Measurements from ENCODE around the gene MAP1B. TPM values are rescaled to one million over a fixed set of nuclear protein-coding genes. Genes with fewer than 3 reads are reported as not detected.
"Not testable (repeated sequence)": the region's sequence is repeated elsewhere in the genome, so short reads cannot be mapped to it uniquely, and the experiment has no call there.

The MAP1B gene
- total RNA-seq, 1 experiment from 2014 or later = 19.2 TPM

DNA sequence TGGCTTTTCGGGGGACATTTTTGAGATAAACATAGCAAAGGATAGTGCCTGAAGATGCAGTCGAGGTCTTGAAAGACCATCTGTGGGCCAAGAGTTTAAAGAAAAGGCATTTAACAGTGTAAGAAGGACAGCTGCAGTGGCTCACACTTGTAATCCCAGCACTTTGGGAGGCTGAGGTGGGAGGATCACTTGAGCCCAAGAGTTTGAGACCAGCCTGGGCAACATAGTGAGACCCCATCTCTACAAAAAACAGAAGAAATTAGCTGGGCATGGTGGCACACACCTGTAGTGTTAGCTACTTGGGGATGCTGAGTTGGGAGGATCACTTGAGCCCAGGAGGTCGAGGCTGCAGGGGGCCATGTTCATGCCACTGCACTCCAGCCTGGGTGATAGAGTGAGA is 63.9 kb downstream of the MAP1B start:
- not testable (repeated sequence) for DNase-seq; H3K27me3 ChIP-seq; H3K4me1 ChIP-seq; H3K4me3 ChIP-seq; H3K36me3 ChIP-seq; H3K9me3 ChIP-seq (replicated peaks); H3K27ac ChIP-seq

DNA sequence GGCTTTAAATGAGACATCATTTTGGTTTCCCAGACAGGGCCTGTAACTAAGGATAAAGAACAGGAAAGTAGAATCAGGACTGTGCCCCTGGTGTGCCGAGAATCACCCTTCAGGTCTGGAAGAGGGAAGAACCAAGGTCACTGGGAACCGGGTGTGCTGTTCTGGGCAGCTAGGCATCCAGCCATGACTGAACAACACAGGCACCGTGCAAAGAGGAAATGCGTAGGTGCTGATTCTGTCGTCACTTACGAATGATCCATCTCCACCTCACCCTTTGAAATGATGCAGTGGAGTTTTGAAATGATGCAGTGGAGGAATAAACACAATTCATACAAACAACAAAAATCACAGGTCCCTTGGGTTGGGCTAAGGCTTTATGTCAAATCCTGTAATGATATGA is 64.4 kb downstream of the MAP1B start:
- H3K4me3 ChIP-seq = no peak overlapping the region
- H3K27ac ChIP-seq = no peak overlapping the region
- no peaks in the 10 kb centered on the region for H3K9me3 ChIP-seq (replicated peaks)
- no peak for DNase-seq
- H3K4me1 ChIP-seq = peaks cover 3% of the 10 kb centered on the region; the same call in 1 of the 2 replicates
- no peaks in the 10 kb centered on the region; the same call in 1 of the 2 replicates for H3K36me3 ChIP-seq
- H3K27me3 ChIP-seq = no peaks in the 10 kb centered on the region

DNA sequence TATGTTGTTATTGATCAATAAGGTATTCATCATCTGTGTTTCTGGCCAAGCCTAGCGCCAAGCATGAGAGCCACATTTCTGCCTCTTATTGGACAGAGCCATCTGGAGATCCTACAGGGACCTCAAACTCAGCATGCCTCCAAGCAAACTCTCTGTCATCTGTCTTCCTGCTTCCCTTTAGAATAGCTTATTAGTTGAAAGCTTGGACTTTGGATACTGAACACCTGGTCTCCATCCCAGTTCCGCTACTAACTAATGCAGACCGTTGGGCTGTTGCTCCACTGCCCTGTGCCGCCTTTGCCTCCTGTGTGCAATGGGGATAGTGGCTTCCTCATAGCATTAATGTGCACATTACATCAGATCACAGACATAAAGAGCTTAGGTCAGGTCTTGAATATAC is 65.5 kb downstream of the MAP1B start:
- DNase-seq = no peak
- H3K36me3 ChIP-seq = no peaks in the 10 kb centered on the region; the same call in 1 of the 2 replicates
- H3K9me3 ChIP-seq (replicated peaks) = no peaks in the 10 kb centered on the region
- no peaks in the 10 kb centered on the region for H3K4me1 ChIP-seq
- H3K27me3 ChIP-seq = no peaks in the 10 kb centered on the region
- H3K27ac ChIP-seq = no peak overlapping the region
- no peak overlapping the region for H3K4me3 ChIP-seq

DNA sequence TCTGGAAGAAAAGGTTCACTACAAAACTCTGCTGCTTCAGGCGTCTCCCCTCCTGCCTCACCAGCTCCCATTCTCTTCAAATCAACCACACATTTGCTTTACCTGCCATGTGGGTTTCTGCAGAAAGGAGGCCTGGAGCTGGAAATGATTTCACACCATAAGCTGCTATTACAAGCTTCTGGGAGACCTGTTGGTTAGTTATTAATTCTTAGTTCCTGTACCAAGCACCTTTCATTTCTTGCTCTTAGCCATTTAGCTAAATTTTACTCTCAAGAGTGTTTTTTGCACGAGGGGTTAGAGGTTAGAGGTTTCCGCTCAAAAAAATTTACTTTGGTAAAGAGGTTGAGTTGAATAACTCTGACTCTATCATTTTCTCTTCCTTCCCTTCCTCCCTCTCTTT is 70.3 kb downstream of the MAP1B start:
- no peaks in the 10 kb centered on the region for H3K9me3 ChIP-seq (replicated peaks)
- H3K4me3 ChIP-seq = no peak overlapping the region
- H3K36me3 ChIP-seq = no peaks in the 10 kb centered on the region
- H3K27ac ChIP-seq = no peak overlapping the region
- H3K4me1 ChIP-seq = no peaks in the 10 kb centered on the region
- no peak for DNase-seq
- no peaks in the 10 kb centered on the region for H3K27me3 ChIP-seq

DNA sequence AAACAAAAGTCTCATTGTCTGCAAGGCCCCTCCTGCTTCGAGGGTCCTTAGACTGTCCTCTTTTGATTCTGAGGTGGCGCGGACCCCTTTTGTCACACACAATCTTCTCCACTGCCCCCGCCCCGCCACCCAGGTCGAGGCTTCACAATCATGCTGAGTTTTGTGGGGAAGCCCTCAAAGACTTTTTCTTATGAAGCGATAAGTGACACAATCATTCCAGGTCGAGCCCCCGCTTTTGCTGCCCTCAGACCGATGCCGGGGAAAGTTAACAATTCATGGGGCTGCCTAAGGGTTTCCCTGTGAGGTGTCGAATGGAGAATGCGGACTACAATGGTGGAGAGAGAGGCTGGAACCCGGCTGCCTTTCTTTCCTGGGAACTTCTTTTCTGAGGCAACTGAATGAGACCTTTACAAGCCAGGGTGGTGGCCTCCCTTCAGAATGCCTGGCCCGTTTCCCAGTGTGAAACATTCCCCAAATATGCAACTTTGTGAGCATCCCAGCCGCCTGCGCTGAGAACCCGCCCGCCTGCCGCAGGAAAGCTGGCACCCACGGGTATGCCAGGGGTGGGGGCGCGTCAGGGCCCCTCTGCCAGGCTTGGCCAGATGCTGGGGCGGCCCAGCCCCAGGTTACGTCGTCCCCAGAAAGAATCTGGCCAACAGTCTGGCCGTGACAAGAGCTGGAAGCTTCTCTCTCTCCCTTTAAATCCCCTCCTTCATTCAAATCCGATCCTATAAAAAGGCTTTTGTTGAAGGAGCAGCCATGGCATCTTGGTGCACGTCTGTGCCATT is 71.9 kb downstream of the MAP1B start:
- no peaks in the 10 kb centered on the region for H3K36me3 ChIP-seq
- H3K4me1 ChIP-seq = no peaks in the 10 kb centered on the region
- H3K4me3 ChIP-seq = peak overlapping the region; percentile 29
- 0 out of 2 replicates have a peak overlapping the region, but pooled peaks have one; percentile 4 for H3K27ac ChIP-seq
- no peaks in the 10 kb centered on the region for H3K27me3 ChIP-seq
- H3K9me3 ChIP-seq (replicated peaks) = no peaks in the 10 kb centered on the region
- DNase-seq = peak; percentile 15 to 22

DNA sequence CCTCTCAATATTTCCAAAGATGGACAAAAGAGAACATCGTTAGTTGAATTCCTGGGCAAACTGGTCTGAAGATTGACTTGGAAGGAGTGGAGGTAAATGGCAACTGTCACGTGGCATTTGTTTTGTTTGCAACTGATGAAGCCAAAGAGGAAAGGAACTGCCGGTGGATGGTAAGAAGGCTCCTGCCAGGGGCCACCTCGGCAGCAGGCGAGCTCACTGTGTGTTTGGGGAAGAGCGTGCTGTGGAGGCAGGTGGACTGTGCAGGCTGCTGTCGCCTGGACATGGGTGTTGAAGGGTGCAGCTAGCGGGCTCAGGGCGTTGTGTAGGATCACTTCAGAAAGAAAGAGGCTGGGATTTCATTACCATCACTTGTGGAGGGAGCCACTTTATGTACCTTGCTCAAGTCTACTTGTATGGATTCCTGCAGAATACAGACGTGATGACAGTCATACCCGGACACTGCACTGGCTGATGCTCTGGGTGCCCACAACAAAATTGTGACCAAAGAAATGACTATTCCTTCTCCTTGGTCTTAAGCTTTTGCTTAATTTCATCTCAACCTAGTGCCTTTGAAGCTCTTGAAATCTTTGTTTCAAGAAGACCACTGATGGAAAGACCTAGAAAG is 72.7 kb downstream of the MAP1B start:
- Histone ChIP-seq H3K4me3 (peak overlapping the region; percentile 29), H3K27me3 (no peaks in the 10 kb centered on the region), H3K4me1 (no peaks in the 10 kb centered on the region), H3K36me3 (no peaks in the 10 kb centered on the region), H3K27ac (no peak overlapping the region), H3K9me3 (replicated peaks) (no peaks in the 10 kb centered on the region)
- DNase-seq = no peak

DNA sequence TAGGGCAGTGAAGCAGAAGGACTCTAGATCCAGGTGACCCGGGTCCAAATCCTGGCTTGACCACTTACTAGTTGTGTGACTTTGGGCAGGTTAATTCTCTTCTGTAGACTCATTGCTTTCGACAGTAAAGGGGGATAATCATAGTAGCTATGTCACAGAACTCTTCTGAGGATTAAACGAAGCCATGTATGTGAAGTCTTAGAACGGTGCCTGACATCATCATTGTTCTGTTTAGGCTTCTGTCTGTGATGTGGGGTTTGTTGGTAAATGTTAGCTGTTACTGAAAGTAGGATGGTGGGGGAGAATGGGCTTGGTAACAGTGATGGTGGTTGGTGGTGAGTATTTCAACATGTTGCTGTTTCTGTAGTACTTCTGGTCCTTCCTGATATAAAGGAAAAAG is 73.7 kb downstream of the MAP1B start:
- Histone ChIP-seq H3K4me3 (no peak overlapping the region), H3K27ac (no peak overlapping the region), H3K4me1 (0 out of 2 replicates have a peak, but pooled peaks cover 2% of the 10 kb centered on the region), H3K27me3 (no peaks in the 10 kb centered on the region), H3K36me3 (no peaks in the 10 kb centered on the region), H3K9me3 (replicated peaks) (no peaks in the 10 kb centered on the region)
- DNase-seq = no peak

DNA sequence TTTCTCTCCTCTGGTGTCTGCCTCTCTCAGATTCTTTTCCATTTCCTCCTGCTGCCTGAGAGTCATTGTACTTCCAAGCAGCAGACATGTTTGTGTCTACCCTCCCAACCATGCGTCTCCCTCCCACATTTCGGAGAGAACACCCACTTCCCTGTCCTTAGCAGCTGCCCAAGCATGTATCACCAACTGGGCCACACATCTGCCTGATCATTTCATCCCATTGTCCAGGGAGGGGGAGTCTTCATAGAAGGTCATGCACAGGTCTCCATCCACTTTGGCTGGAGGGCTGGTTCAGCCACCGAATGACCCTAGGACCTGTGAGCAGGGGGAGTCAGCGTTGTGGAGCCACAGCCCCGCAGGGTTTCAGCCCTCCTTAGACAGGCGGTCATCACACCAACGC is 75.4 kb downstream of the MAP1B start:
- Histone ChIP-seq H3K4me1 (0 out of 2 replicates have a peak, but pooled peaks cover 2% of the 10 kb centered on the region), H3K4me3 (no peak overlapping the region), H3K27ac (no peak overlapping the region), H3K27me3 (no peaks in the 10 kb centered on the region), H3K9me3 (replicated peaks) (no peaks in the 10 kb centered on the region), H3K36me3 (no peaks in the 10 kb centered on the region; the same call in 1 of the 2 replicates)
- DNase-seq = no peak

DNA sequence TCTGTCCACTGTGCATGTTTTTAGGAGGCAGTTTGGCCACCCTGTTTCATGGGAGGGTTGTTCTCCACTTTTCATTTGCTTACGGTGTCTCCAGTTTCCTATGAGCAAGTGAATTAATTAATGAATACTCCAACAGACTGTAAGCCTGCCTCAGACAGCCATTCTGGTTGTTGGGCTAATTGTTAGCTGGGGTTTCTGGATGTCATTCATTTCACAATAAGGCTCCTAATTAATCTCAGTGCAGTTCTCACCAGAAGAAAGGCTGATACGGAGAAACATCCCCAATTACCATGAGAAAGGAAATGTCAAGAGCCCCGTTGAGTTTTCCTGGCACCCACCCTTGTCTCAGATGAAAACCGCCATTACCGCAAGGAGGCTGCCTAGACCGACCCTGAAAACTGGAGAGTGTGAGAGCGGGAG is 75.8 kb downstream of the MAP1B start:
- Histone ChIP-seq H3K9me3 (replicated peaks) (no peaks in the 10 kb centered on the region), H3K4me1 (0 out of 2 replicates have a peak, but pooled peaks cover 2% of the 10 kb centered on the region), H3K27me3 (no peaks in the 10 kb centered on the region), H3K4me3 (no peak overlapping the region), H3K27ac (no peak overlapping the region), H3K36me3 (peaks cover 2% of the 10 kb centered on the region; the same call in 1 of the 2 replicates)
- DNase-seq = no peak

DNA sequence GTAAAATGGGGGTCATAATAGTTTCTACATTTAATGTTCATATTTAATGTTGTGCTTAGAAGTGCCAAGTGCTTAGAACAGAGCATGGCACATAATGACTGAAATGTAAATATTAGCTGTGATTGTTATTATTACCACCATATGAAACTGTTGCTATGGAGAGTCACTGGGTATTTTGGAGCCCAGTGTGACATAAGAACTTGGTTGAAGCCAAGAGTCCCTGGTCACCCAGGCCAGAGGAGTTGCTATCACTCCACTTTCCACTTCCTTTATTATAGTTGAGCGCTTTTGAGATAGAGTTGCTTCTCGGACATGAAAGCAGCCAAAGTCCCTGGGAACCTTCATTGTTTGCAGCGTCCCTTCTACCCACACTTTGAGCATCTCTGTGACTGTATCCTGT is 77.1 kb downstream of the MAP1B start:
- 0 out of 2 replicates have a peak, but pooled peaks cover 2% of the 10 kb centered on the region for H3K4me1 ChIP-seq
- H3K36me3 ChIP-seq = peaks cover 2% of the 10 kb centered on the region; the same call in 1 of the 2 replicates
- H3K4me3 ChIP-seq = no peak overlapping the region
- no peaks in the 10 kb centered on the region for H3K9me3 ChIP-seq (replicated peaks)
- DNase-seq = no peak
- H3K27ac ChIP-seq = no peak overlapping the region
- H3K27me3 ChIP-seq = no peaks in the 10 kb centered on the region

DNA sequence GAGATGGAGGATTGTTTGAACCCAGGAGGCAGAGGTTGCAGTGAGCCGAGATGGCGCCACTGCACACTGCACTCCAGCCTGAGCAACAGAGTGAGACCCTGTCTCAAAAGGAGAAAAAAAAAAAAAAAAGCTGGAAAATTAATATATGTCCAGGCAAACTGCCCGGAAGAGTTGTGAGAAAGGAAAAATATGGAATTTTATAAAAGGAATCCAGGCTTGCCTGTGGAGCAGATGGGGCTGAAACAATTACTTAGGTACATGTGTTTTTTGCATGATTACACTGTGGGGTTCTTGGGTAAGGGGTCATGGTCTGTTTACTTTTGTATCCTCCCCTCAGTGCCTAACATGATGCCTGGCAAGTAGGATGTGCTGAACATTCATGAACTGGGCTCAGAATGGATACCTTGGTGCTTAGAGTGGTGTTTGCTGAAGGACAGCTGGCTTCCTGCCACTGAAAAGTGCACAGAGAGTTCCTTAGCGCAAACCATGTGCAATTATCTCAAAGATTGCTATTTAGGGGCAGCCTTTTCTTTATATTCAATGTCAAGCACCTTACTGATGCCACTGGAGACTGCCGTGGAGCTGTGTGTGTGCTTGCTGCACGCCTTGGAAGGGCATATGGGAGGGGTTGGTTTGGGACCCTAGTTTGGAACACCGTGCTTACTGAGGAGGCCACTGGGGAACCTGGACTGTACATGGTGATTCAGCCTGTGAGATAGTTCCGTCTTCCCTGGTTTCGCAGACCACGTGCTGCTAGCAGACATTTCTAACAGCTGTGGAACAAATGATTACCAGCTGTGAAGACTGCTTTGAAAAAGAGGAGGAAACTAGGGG is 78.4 kb downstream of the MAP1B start:
- H3K9me3 ChIP-seq (replicated peaks) = no peaks in the 10 kb centered on the region
- H3K36me3 ChIP-seq = peaks cover 4% of the 10 kb centered on the region; the same call in 1 of the 2 replicates
- H3K4me1 ChIP-seq = 0 out of 2 replicates have a peak, but pooled peaks cover 2% of the 10 kb centered on the region
- H3K27ac ChIP-seq = no peak overlapping the region
- no peaks in the 10 kb centered on the region for H3K27me3 ChIP-seq
- H3K4me3 ChIP-seq = no peak overlapping the region
- DNase-seq = no peak

DNA sequence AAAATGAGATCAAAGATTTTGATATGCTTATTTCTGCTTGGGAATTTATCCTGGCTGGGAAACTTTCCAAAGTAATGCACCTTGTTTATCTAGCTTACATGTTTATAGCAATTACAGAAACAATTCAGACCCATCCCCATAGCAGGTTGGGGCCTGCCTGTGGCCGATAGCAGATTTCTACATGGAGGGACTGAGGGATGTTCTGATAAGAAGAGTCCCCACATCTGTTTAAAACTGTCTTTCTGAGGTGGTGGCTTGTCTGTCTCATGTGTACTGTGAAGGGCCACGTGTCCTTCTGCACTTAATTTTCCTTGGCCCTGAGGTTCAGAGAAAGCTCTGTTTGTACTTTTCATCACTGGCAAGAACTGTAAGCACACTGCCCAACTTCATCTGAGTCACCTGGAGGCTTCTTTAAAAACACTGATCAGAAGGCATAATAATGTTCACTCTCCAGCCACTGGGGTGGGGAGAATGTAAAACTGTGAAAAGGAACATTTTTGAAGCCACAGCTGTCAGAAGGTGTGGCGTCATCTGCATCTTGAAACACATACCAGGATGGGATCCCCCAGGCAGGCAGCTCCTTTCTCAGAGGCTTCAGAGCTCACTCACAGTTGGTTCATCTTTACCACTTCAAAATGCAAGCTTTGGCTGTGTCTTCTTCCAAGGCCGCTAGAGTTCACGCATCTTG is 80.3 kb downstream of the MAP1B start:
- H3K4me1 ChIP-seq = 0 out of 2 replicates have a peak, but pooled peaks cover 2% of the 10 kb centered on the region
- H3K36me3 ChIP-seq = peaks cover 4% of the 10 kb centered on the region; the same call in 1 of the 2 replicates
- no peaks in the 10 kb centered on the region for H3K9me3 ChIP-seq (replicated peaks)
- no peak overlapping the region for H3K27ac ChIP-seq
- H3K27me3 ChIP-seq = no peaks in the 10 kb centered on the region
- H3K4me3 ChIP-seq = no peak overlapping the region
- no peak for DNase-seq

DNA sequence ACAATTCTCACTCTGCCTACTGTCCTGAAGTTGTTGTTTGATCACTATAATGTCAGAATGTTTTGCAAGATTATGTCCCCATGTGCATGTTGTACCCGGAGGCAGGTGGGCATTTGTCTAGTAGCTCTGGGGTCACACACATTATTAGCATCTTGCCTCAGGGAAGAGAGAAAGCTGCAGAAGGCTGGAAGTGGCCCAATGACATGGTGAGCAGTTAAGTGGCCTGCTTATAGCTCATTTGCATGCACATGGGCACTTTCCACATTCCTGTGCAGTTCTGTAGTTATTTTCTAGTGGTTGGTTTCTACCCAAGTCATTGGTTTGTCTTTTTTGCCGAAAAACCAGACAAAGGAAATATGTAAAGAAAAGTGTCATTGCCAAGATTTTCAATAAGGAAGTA is 80.9 kb downstream of the MAP1B start:
- DNase-seq = no peak
- no peak overlapping the region for H3K4me3 ChIP-seq
- H3K27me3 ChIP-seq = no peaks in the 10 kb centered on the region
- peaks cover 4% of the 10 kb centered on the region; the same call in 1 of the 2 replicates for H3K36me3 ChIP-seq
- H3K4me1 ChIP-seq = 0 out of 2 replicates have a peak, but pooled peaks cover 2% of the 10 kb centered on the region
- H3K27ac ChIP-seq = no peak overlapping the region
- no peaks in the 10 kb centered on the region for H3K9me3 ChIP-seq (replicated peaks)

DNA sequence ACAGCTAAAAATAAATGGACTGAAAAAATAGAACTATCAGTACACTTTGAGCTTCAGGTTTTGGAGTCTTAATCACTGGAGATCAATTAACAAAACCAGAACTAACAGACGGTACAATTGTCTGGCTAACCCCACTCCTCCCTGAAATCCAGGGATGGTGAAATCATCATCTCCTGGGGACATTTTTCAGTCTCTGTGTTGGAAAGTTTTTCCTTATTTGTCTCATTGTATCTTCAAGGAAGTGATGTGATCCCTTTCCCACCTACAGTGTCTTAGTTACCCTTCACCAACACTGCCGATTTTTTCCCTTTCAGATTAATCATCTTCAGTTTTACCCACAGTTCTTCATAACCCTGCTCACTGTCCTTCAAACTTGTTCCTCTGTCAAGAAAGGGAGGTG is 81.9 kb downstream of the MAP1B start:
- peaks cover 10% of the 10 kb centered on the region for H3K36me3 ChIP-seq
- no peak for DNase-seq
- H3K27ac ChIP-seq = no peak overlapping the region
- H3K9me3 ChIP-seq (replicated peaks) = no peaks in the 10 kb centered on the region
- 0 out of 2 replicates have a peak, but pooled peaks cover 2% of the 10 kb centered on the region for H3K4me1 ChIP-seq
- H3K27me3 ChIP-seq = no peaks in the 10 kb centered on the region
- H3K4me3 ChIP-seq = no peak overlapping the region

Data from SJCRH30 (cell line).